ENCODE results near the gene ZFPM1.

GRCh38 chr16:88424587-88425235 lies 28.4 kb upstream of the ZFPM1 start:
- no peak for TF ChIP-seq EP300 (IDR thresholded peaks at IDR 0.05)
- no peak for TF ChIP-seq CTCF (IDR thresholded peaks at IDR 0.05)
- no peak for TF ChIP-seq POLR2A (IDR thresholded peaks at IDR 0.05)
- no peak for TF ChIP-seq POLR2AphosphoS5 (IDR thresholded peaks at IDR 0.05)
